Testis (tissue), 2 donors: Measurements from ENCODE around the gene BCKDHB.

Experiments
- POLR2A ChIP-seq: fragments of 450-650 bp; IDR thresholded peaks from one replicate; pipeline ENCODE4 v1.6.1; 2017; ENCODE audit warnings: antibody characterized with exemption, mild to moderate bottlenecking, moderate library complexity
- TF ChIP-seq, protein P1 (sequence below), 3 experiments: fragments of 450-650 bp in 2 of 3; fragments of 200-600 bp in 1 of 3; sonication (generic) in 1 of 3; IDR thresholded peaks; one replicate each; pipeline ENCODE4 v1.5.1; 2016 to 2019; ENCODE audit warnings: antibody characterized with exemption in 3 of 3, mild to moderate bottlenecking in 2 of 3, moderate library complexity in 1 of 3

- TF ChIP-seq, protein P1, sequence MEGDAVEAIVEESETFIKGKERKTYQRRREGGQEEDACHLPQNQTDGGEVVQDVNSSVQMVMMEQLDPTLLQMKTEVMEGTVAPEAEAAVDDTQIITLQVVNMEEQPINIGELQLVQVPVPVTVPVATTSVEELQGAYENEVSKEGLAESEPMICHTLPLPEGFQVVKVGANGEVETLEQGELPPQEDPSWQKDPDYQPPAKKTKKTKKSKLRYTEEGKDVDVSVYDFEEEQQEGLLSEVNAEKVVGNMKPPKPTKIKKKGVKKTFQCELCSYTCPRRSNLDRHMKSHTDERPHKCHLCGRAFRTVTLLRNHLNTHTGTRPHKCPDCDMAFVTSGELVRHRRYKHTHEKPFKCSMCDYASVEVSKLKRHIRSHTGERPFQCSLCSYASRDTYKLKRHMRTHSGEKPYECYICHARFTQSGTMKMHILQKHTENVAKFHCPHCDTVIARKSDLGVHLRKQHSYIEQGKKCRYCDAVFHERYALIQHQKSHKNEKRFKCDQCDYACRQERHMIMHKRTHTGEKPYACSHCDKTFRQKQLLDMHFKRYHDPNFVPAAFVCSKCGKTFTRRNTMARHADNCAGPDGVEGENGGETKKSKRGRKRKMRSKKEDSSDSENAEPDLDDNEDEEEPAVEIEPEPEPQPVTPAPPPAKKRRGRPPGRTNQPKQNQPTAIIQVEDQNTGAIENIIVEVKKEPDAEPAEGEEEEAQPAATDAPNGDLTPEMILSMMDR (IDR thresholded peaks at IDR 0.05), result no peak
- no peak for TF ChIP-seq POLR2A
Measured at GRCh38 chr6:80356545-80356944, 250.1 kb downstream of the BCKDHB start.
